Uterus (tissue), 2 donors: Measurements from ENCODE around the gene EXOC2.

Experiments used
- CTCF ChIP-seq, 4 experiments: fragments of 200-600 bp in 2 of 4; fragments of 450-650 bp in 2 of 4; sonication (generic) in 2 of 4; IDR thresholded peaks; one replicate each; pipeline ENCODE4 v1.5.1; 2016 to 2019; ENCODE audit warnings: antibody characterized with exemption in 4 of 4, mild to moderate bottlenecking in 2 of 4, moderate library complexity in 1 of 4
- POLR2A ChIP-seq, 2 donors: fragments of 450-650 bp; IDR thresholded peaks; one replicate each; pipeline ENCODE4 v1.6.1; 2016; ENCODE audit warnings: antibody characterized with exemption in 2 of 2, mild to moderate bottlenecking in 1 of 2, moderate library complexity in 1 of 2

DNA sequence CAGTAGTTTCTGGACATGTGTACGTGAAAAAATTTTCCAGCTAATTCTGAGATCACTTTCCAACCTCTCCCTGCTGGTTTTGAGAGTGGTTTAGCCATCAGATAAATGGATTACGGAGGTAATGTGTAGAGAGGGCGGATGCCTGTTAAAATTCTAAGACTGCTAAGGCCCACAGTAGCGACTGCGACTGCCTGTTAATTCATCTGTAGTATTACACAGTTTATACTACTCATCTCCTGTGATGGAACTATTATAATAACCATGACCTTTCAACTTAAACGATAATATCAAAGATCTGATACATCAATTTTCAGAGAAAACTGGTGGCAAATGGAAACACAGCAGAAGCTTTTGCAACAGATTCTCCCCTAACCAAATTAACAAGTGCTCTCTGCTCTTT lies 199.1 kb downstream of the EXOC2 start:
- TF ChIP-seq CTCF (IDR thresholded peaks at IDR 0.05) (no peak), POLR2A (IDR thresholded peaks at IDR 0.05) (no peak)
